PFSK-1 (cell line): ENCODE results near the gene AOPEP.

Experiments used
- FOXP2 ChIP-seq: optimal IDR thresholded peaks from 2 replicates; pipeline ENCODE3; 2011; ENCODE audit warnings: borderline replicate concordance, control low read depth, inconsistent platforms; ENCODE audit not compliant: insufficient read depth; ENCODE audit errors: extremely low read length, extremely low read depth
- POLR2AphosphoS5 ChIP-seq: IDR thresholded peaks from 2 replicates; pipeline ENCODE4 v1.6.1; 2012; ENCODE audit warnings: low read depth, mild to moderate bottlenecking, control low read depth, low read length, moderate library complexity
- REST ChIP-seq, 2 experiments: IDR thresholded peaks; 2 replicates each; pipeline versions ENCODE4 v1.6.1 to v1.8.0; 2011 to 2012; ENCODE audit warnings: low read depth in 2 of 2, low read length in 2 of 2, control low read depth in 1 of 2, inconsistent platforms in 1 of 2, mild to moderate bottlenecking in 1 of 2, moderate library complexity in 1 of 2; ENCODE audit not compliant: insufficient read depth in 1 of 2
- SIN3A ChIP-seq: IDR thresholded peaks from 2 replicates; pipeline ENCODE4 v1.6.1; 2012; ENCODE audit warnings: mild to moderate bottlenecking, low read length, moderate library complexity, borderline replicate concordance; ENCODE audit not compliant: insufficient read depth
- TAF1 ChIP-seq: IDR thresholded peaks from 2 replicates; pipeline ENCODE4 v1.6.1; 2012; ENCODE audit warnings: low read length, control low read depth, borderline replicate concordance; ENCODE audit not compliant: insufficient read depth

Gene AOPEP

GRCh38 chr9:94918038-94918753 is 191.7 kb downstream of the AOPEP start:
- TF ChIP-seq POLR2AphosphoS5: no peak
- no peak for TF ChIP-seq TAF1
- no peak for TF ChIP-seq REST (IDR thresholded peaks at IDR 0.05; ENCODE audit: insufficient read depth in 1 of 2, low read depth in 2 of 2, low read length in 2 of 2)
- TF ChIP-seq FOXP2: no peak
- TF ChIP-seq SIN3A: no peak

- no peak for TF ChIP-seq FOXP2
- no peak for TF ChIP-seq POLR2AphosphoS5
- no peak for TF ChIP-seq SIN3A
- TF ChIP-seq REST (IDR thresholded peaks at IDR 0.05; ENCODE audit: insufficient read depth in 1 of 2, low read depth in 2 of 2, low read length in 2 of 2): no peak
- TF ChIP-seq TAF1: no peak
Measured at GRCh38 chr9:94919376-94920098, 193.0 kb downstream of the AOPEP start.

GRCh38 chr9:94920420-94921091 is 194.1 kb downstream of the AOPEP start:
- TF ChIP-seq TAF1 (no peak), REST (IDR thresholded peaks at IDR 0.05; ENCODE audit: insufficient read depth in 1 of 2, low read depth in 2 of 2, low read length in 2 of 2) (no peak), POLR2AphosphoS5 (no peak), FOXP2 (no peak), SIN3A (no peak)

GRCh38 chr9:94921092-94921471 is 194.6 kb downstream of the AOPEP start:
- TF ChIP-seq FOXP2 (no peak), SIN3A (no peak), TAF1 (no peak), REST (IDR thresholded peaks at IDR 0.05; ENCODE audit: insufficient read depth in 1 of 2, low read depth in 2 of 2, low read length in 2 of 2) (no peak), POLR2AphosphoS5 (no peak)
